ENCODE results near the gene CACNA2D3.

DNA sequence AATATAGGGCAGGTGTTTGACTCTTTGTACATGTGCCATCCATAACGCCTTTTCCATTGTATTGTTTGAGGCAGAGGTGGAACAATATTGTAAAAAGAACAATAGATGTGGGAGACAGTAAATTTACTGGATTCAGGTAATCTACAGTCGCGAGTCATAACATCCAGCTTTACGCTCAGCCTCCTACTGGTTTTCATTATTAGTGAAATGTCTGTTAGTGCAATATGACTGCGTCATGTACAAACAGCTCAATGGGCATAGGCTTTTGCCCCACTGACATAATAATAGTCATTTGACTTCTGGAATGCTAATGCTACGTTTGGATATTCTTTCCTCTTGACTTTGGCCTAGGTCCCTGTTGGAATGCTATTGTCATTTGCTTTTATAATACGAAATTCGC, 9.5 kb downstream of the CACNA2D3 start:
- TF ChIP-seq CTCF (conservative IDR thresholded peaks at IDR 0.05 in 1 of 2, IDR thresholded peaks at IDR 0.05 in 1 of 2; ENCODE audit: extremely low read depth in 1 of 2, insufficient read depth in 1 of 2, low read depth in 1 of 2, low read length in 2 of 2): no peak
- no peak for TF ChIP-seq EZH2 (IDR thresholded peaks at IDR 0.05; ENCODE audit: borderline replicate concordance, low read length)
